Epithelial cell of prostate (primary cell): ENCODE data around the gene IL17A.
A peak's percentile ranks its signal among the peaks of the same experiment; 100 is the strongest.

Experiments
- DNase-seq: peaks from one replicate; pipeline ENCODE4 v3.0.0-alpha.2; 2011; ENCODE audit warnings: low read depth, low spot score
- H3K27ac ChIP-seq: fragments of 450-650 bp; 2 replicates; pipeline ENCODE4 v1.5.1; 2017; ENCODE audit warnings: mild to moderate bottlenecking

The IL17A gene

GRCh38 chr6:52186075-52186474, at the start of gene IL17A:
Gene IL17A (plus strand): TSS chr6:52186375. CDS start chr6:52186432, 57 bp downstream.
- no peak within 1 kb of the TSS for H3K27ac ChIP-seq
- no peak for DNase-seq

GRCh38 chr6:52136934-52137467, 49.2 kb upstream of the IL17A start:
- DNase-seq = no peak
- H3K27ac ChIP-seq = no peak overlapping the region

GRCh38 chr6:52138284-52138683, 47.9 kb upstream of the IL17A start:
- no peak overlapping the region for H3K27ac ChIP-seq
- DNase-seq = no peak

GRCh38 chr6:52139985-52140680, 46.0 kb upstream of the IL17A start:
- no peak for DNase-seq
- no peak overlapping the region for H3K27ac ChIP-seq

- H3K27ac ChIP-seq = no peak overlapping the region
- no peak for DNase-seq
Observed at GRCh38 chr6:52141596-52141995, 44.6 kb upstream of the IL17A start.

- H3K27ac ChIP-seq = no peak overlapping the region
- DNase-seq = no peak
Observed at GRCh38 chr6:52142556-52142955, 43.6 kb upstream of the IL17A start.

GRCh38 chr6:52143551-52143950, 42.6 kb upstream of the IL17A start:
- no peak overlapping the region for H3K27ac ChIP-seq
- no peak for DNase-seq

- DNase-seq = no peak
- no peak overlapping the region for H3K27ac ChIP-seq
Observed at GRCh38 chr6:52144196-52145076, 41.7 kb upstream of the IL17A start.

GRCh38 chr6:52146851-52147445, 39.2 kb upstream of the IL17A start:
- no peak for DNase-seq
- H3K27ac ChIP-seq = no peak overlapping the region

GRCh38 chr6:52149076-52149475, 37.1 kb upstream of the IL17A start:
- H3K27ac ChIP-seq = no peak overlapping the region
- DNase-seq = no peak

- no peak for DNase-seq
- no peak overlapping the region for H3K27ac ChIP-seq
Observed at GRCh38 chr6:52149949-52150348, 36.2 kb upstream of the IL17A start.

GRCh38 chr6:52152070-52152423, 34.1 kb upstream of the IL17A start:
- no peak overlapping the region for H3K27ac ChIP-seq
- no peak for DNase-seq

- DNase-seq = no peak
- no peak overlapping the region for H3K27ac ChIP-seq
Observed at GRCh38 chr6:52152711-52153160, 33.4 kb upstream of the IL17A start.

- no peak for DNase-seq
- H3K27ac ChIP-seq = no peak overlapping the region
Observed at GRCh38 chr6:52154381-52154780, 31.8 kb upstream of the IL17A start.

GRCh38 chr6:52155791-52156576, 30.2 kb upstream of the IL17A start:
- no peak overlapping the region for H3K27ac ChIP-seq
- DNase-seq = no peak

GRCh38 chr6:52157301-52157941, 28.8 kb upstream of the IL17A start:
- H3K27ac ChIP-seq = peak overlapping the region; percentile 30
- no peak for DNase-seq

- no peak overlapping the region for H3K27ac ChIP-seq
- no peak for DNase-seq
Observed at GRCh38 chr6:52160472-52161104, 25.6 kb upstream of the IL17A start.

- H3K27ac ChIP-seq = no peak overlapping the region
- DNase-seq = no peak
Observed at GRCh38 chr6:52161689-52162438, 24.3 kb upstream of the IL17A start.
